ENCODE results near the gene SEC23IP.

DNA sequence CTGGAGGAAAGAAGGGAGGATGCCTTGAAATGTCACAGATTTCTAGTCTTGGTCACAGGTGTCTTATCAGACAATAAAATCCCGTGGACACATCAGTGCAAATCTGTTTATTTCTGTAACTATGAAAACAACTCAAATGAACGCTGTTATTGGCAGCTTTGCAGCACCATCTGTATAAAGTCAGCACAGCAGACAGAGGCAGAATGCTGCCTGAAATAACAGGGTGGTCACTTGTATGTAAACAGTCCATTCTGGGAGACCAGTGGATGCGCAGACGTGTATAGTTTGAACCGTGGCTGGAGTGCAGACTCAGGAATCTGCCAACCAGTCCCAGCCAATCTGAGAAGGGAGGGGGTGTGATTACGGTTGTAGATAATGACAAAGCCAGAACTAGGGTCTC lies 54.8 kb downstream of the SEC23IP start:
- TF ChIP-seq, protein P1, sequence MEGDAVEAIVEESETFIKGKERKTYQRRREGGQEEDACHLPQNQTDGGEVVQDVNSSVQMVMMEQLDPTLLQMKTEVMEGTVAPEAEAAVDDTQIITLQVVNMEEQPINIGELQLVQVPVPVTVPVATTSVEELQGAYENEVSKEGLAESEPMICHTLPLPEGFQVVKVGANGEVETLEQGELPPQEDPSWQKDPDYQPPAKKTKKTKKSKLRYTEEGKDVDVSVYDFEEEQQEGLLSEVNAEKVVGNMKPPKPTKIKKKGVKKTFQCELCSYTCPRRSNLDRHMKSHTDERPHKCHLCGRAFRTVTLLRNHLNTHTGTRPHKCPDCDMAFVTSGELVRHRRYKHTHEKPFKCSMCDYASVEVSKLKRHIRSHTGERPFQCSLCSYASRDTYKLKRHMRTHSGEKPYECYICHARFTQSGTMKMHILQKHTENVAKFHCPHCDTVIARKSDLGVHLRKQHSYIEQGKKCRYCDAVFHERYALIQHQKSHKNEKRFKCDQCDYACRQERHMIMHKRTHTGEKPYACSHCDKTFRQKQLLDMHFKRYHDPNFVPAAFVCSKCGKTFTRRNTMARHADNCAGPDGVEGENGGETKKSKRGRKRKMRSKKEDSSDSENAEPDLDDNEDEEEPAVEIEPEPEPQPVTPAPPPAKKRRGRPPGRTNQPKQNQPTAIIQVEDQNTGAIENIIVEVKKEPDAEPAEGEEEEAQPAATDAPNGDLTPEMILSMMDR (conservative IDR thresholded peaks at IDR 0.05 in 1 of 2, IDR thresholded peaks at IDR 0.05 in 1 of 2; ENCODE audit: extremely low read depth in 1 of 2, insufficient read depth in 1 of 2, low read depth in 1 of 2, low read length in 2 of 2) = no peak
- TF ChIP-seq EZH2 (IDR thresholded peaks at IDR 0.05; ENCODE audit: borderline replicate concordance, low read length) = no peak

Data from mammary epithelial cell (primary cell).